IMR-90 (cell line): Measurements from ENCODE around the gene ZEB2.

ENCODE experiments used
- BHLHE40 ChIP-seq: fragments of 150-350 bp; IDR thresholded peaks from 2 replicates; pipeline ENCODE4 v1.6.1; 2016; ENCODE audit warnings: mild to moderate bottlenecking, low read depth, low read length
- CEBPB ChIP-seq: IDR thresholded peaks from 2 replicates; pipeline ENCODE4 v1.6.1; 2012; ENCODE audit warnings: low read depth, low read length, improper control_type of control experiment
- CHD1 ChIP-seq: IDR thresholded peaks from 2 replicates; pipeline ENCODE4 v1.6.1; 2012; ENCODE audit warnings: low read depth, low read length, improper control_type of control experiment
- MAFK ChIP-seq: IDR thresholded peaks from 2 replicates; pipeline ENCODE4 v1.6.1; 2012; ENCODE audit warnings: low read depth, low read length, improper control_type of control experiment
- MXI1 ChIP-seq: IDR thresholded peaks from 2 replicates; pipeline ENCODE4 v1.6.1; 2012; ENCODE audit warnings: low read depth, mild to moderate bottlenecking, low read length, moderate library complexity, borderline replicate concordance
- NFE2L2 ChIP-seq: fragments of 150-350 bp; IDR thresholded peaks from 2 replicates; pipeline ENCODE4 v1.6.1; 2016; ENCODE audit warnings: low read depth, mild to moderate bottlenecking, low read length
- POLR2A ChIP-seq: IDR thresholded peaks from 2 replicates; pipeline ENCODE4 v1.6.1; 2012; ENCODE audit warnings: mild to moderate bottlenecking, low read depth, low read length
- USF2 ChIP-seq: fragments of 150-350 bp; IDR thresholded peaks from 2 replicates; pipeline ENCODE4 v1.6.1; 2017; ENCODE audit warnings: mild to moderate bottlenecking, antibody characterized with exemption, low read length, low read depth
- TF ChIP-seq, protein P1 (sequence below): fragments of 150-350 bp; IDR thresholded peaks from 2 replicates; pipeline ENCODE4 v1.6.1; 2016; ENCODE audit warnings: low read depth, mild to moderate bottlenecking, low read length, moderate library complexity, borderline replicate concordance
- TF ChIP-seq, protein P2 (sequence below): conservative IDR thresholded peaks from 2 replicates; pipeline ENCODE4 v1.5.1; 2012; ENCODE audit warnings: mild to moderate bottlenecking, low read depth, low read length, improper control_type of control experiment

DNA sequence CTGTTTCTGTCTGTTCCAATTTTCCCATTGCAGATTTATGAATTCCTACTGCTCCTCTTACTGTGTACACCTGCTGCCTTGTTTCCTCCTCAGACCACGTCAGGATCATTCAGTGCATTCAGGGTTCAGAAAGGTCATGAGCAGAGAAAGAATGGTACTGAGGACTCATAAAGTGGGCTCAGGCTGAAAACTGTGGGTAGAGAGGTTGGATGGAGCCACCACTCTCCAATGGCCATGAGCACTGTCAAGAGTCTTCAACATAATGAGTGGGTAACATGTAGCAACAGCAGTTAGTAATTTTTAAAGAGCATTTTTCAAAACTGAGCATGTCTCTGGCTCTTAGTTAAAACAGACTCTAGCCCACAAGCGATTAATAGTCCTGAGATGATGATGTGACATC, 138.2 kb downstream of the ZEB2 start:
- TF ChIP-seq MXI1 (no peak), USF2 (no peak), CHD1 (no peak), CEBPB (no peak), MAFK (no peak), BHLHE40 (no peak), POLR2A (no peak), NFE2L2 (no peak)
- TF ChIP-seq, protein P1, sequence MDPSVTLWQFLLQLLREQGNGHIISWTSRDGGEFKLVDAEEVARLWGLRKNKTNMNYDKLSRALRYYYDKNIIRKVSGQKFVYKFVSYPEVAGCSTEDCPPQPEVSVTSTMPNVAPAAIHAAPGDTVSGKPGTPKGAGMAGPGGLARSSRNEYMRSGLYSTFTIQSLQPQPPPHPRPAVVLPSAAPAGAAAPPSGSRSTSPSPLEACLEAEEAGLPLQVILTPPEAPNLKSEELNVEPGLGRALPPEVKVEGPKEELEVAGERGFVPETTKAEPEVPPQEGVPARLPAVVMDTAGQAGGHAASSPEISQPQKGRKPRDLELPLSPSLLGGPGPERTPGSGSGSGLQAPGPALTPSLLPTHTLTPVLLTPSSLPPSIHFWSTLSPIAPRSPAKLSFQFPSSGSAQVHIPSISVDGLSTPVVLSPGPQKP: no peak
- TF ChIP-seq, protein P2, sequence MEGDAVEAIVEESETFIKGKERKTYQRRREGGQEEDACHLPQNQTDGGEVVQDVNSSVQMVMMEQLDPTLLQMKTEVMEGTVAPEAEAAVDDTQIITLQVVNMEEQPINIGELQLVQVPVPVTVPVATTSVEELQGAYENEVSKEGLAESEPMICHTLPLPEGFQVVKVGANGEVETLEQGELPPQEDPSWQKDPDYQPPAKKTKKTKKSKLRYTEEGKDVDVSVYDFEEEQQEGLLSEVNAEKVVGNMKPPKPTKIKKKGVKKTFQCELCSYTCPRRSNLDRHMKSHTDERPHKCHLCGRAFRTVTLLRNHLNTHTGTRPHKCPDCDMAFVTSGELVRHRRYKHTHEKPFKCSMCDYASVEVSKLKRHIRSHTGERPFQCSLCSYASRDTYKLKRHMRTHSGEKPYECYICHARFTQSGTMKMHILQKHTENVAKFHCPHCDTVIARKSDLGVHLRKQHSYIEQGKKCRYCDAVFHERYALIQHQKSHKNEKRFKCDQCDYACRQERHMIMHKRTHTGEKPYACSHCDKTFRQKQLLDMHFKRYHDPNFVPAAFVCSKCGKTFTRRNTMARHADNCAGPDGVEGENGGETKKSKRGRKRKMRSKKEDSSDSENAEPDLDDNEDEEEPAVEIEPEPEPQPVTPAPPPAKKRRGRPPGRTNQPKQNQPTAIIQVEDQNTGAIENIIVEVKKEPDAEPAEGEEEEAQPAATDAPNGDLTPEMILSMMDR: no peak
